Measurements from ENCODE around the gene ZFYVE28. TPM values are rescaled to one million over a fixed set of nuclear protein-coding genes. Genes with fewer than 3 reads are reported as not detected.

Gene ZFYVE28
- total RNA-seq, 1 experiment from 2014 or later: 0.82 TPM

DNA sequence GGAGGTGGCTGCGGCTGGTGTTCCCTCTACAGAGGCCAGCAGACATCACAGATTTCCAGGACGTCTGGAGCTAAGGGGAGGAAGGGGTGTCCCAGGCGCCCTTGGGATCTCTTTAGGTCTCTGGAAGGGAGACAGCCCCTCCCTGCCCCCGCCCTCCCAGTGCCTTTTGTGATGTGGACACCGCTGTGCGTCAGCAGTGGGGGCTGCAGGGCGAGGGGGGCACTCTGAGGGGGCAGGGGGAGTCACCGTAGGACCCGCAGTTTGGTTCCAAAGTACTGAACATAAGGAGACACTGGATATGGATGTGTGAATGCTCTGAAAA, 130.9 kb downstream of the ZFYVE28 start:
- Mint-ChIP-seq H3K36me3 (ENCODE audit: insufficient read depth, unreplicated experiment) (no peaks in the 10 kb centered on the region), H3K27ac (ENCODE audit: unreplicated experiment) (no peak overlapping the region), H3K4me1 (ENCODE audit: low read depth, unreplicated experiment) (no peaks in the 10 kb centered on the region), H3K4me3 (ENCODE audit: unreplicated experiment) (no peak overlapping the region), H3K27me3 (ENCODE audit: insufficient read depth, unreplicated experiment) (no peaks in the 10 kb centered on the region), H3K9me3 (ENCODE audit: unreplicated experiment) (no peaks in the 10 kb centered on the region)
- BruUV-seq (replicated peaks): no TSS peak
- H3K36me3 ChIP-seq (ENCODE audit: control insufficient read depth, insufficient read depth, low read length): no peaks in the 10 kb centered on the region
- H3K9me3 ChIP-seq: no peaks in the 10 kb centered on the region
- ChIA-PET POLR2A (no interaction called here), CTCF (no interaction called here)
- H3K4me1 ChIP-seq: no peaks in the 10 kb centered on the region
- TF ChIP-seq, protein P1, sequence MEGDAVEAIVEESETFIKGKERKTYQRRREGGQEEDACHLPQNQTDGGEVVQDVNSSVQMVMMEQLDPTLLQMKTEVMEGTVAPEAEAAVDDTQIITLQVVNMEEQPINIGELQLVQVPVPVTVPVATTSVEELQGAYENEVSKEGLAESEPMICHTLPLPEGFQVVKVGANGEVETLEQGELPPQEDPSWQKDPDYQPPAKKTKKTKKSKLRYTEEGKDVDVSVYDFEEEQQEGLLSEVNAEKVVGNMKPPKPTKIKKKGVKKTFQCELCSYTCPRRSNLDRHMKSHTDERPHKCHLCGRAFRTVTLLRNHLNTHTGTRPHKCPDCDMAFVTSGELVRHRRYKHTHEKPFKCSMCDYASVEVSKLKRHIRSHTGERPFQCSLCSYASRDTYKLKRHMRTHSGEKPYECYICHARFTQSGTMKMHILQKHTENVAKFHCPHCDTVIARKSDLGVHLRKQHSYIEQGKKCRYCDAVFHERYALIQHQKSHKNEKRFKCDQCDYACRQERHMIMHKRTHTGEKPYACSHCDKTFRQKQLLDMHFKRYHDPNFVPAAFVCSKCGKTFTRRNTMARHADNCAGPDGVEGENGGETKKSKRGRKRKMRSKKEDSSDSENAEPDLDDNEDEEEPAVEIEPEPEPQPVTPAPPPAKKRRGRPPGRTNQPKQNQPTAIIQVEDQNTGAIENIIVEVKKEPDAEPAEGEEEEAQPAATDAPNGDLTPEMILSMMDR (IDR thresholded peaks at IDR 0.05; ENCODE audit: insufficient read depth in 1 of 2, low read depth in 1 of 2, low read length in 1 of 2, severe bottlenecking in 1 of 2, unreplicated experiment in 1 of 2): no peak
- no peaks in the 10 kb centered on the region for H3K27me3 ChIP-seq (replicated peaks; ENCODE audit: control insufficient read depth, insufficient read depth, low read length)
- no peak overlapping the region for H3K4me3 ChIP-seq (ENCODE audit: low read depth, low read length)
- intact Hi-C loops (cut with micrococcal nuclease; ENCODE audit: unreplicated experiment): no loop called here
- no peak for DNase-seq

DNA sequence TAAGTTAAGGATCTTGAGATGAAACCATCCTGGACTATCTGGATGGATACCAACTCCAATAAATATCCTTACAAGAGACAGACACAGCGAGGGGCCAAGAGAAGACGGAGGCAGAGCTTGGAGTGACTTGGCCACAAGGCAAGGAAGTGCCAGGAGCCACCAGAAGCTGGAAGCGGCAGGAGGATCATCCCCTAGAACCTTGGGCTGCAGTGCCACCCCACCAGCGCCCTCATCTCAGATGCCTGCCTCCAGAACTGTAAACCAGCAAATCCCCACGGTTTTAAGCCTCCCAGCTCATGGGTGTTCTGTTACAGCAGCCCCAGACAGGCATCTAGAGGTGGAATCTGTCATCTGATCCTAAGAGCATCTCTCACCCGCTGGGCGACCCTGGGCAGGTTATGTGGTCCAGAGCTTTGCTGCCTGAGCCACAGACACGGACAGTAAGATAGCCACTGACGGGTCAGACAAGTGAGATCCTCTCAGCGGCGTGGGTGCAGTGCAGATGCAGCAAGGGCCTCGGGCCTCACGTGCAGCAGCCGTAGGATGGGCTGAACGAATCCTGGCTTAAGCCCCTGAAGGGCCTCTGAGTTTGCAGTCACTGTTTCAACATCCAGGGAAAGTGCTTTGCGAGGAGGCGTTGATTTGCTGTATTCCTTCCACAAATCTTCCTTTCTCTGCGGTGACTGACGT, 131.4 kb downstream of the ZFYVE28 start:
- Mint-ChIP-seq H3K27me3 (ENCODE audit: insufficient read depth, unreplicated experiment) (peaks cover 3% of the 10 kb centered on the region), H3K9me3 (ENCODE audit: unreplicated experiment) (no peaks in the 10 kb centered on the region), H3K36me3 (ENCODE audit: insufficient read depth, unreplicated experiment) (no peaks in the 10 kb centered on the region), H3K4me1 (ENCODE audit: low read depth, unreplicated experiment) (no peaks in the 10 kb centered on the region), H3K27ac (ENCODE audit: unreplicated experiment) (no peak overlapping the region), H3K4me3 (ENCODE audit: unreplicated experiment) (no peak overlapping the region)
- intact Hi-C loops (cut with micrococcal nuclease; ENCODE audit: unreplicated experiment): no loop called here
- Histone ChIP-seq H3K4me1 (no peaks in the 10 kb centered on the region), H3K9me3 (no peaks in the 10 kb centered on the region), H3K4me3 (ENCODE audit: low read depth, low read length) (no peak overlapping the region), H3K36me3 (ENCODE audit: control insufficient read depth, insufficient read depth, low read length) (no peaks in the 10 kb centered on the region), H3K27me3 (replicated peaks; ENCODE audit: control insufficient read depth, insufficient read depth, low read length) (no peaks in the 10 kb centered on the region)
- no TSS peak for BruUV-seq (replicated peaks)
- CTCF ChIA-PET: no interaction called here
- POLR2A ChIA-PET: no interaction called here
- DNase-seq: peak in 1 of 2 experiments; percentile 12
- TF ChIP-seq, protein P1 (IDR thresholded peaks at IDR 0.05; ENCODE audit: insufficient read depth in 1 of 2, low read depth in 1 of 2, low read length in 1 of 2, severe bottlenecking in 1 of 2, unreplicated experiment in 1 of 2): no peak

DNA sequence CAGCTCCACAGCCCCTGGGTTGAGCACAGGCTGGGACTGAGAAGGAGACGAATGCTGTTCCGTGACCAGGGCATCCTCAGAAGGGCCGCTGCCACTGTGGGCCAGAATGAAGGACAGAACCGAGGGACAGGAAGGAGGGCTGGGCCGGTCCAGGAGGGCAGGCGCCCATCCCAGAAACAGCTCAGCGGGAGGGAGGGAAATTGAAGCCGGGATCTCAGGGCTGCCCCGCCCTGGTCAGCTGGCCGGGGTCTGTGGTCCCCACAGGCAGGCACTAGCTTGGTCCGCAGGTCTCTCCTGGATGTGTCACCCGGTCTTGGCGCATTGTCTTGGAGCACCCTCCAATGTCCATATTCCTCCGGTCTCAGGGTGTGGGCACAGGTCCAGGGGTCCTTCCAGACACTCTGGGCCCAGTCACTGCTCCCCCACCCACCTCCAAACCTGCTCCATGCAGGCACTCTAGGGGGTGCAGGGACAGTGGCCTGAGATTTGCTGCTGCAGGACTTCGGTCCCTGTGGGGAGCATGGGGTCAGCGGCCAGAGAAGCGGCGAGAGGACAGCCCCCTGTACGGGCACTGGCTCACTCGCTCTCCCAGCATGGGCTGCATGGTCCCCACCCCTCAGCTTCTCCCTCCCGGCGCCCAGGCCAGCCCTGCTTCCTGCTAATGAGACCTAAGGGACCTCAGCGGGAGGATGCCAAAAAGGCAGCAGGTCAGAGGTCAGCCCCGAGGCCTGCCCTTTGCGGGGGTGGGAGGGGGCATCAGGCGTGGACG, 132.6 kb downstream of the ZFYVE28 start:
- ChIA-PET POLR2A (no interaction called here), CTCF (no interaction called here)
- no peak overlapping the region for H3K4me3 ChIP-seq (ENCODE audit: low read depth, low read length)
- H3K9me3 Mint-ChIP-seq (ENCODE audit: unreplicated experiment): no peaks in the 10 kb centered on the region
- no TSS peak for BruUV-seq (replicated peaks)
- no peaks in the 10 kb centered on the region for H3K4me1 Mint-ChIP-seq (ENCODE audit: low read depth, unreplicated experiment)
- no peak overlapping the region for H3K27ac Mint-ChIP-seq (ENCODE audit: unreplicated experiment)
- H3K36me3 ChIP-seq (ENCODE audit: control insufficient read depth, insufficient read depth, low read length): no peaks in the 10 kb centered on the region
- peaks cover 3% of the 10 kb centered on the region for H3K27me3 Mint-ChIP-seq (ENCODE audit: insufficient read depth, unreplicated experiment)
- peak in 1 of 2 experiments; percentile 23 for DNase-seq
- H3K4me1 ChIP-seq: no peaks in the 10 kb centered on the region
- H3K27me3 ChIP-seq (replicated peaks; ENCODE audit: control insufficient read depth, insufficient read depth, low read length): no peaks in the 10 kb centered on the region
- no peaks in the 10 kb centered on the region for H3K36me3 Mint-ChIP-seq (ENCODE audit: insufficient read depth, unreplicated experiment)
- TF ChIP-seq, protein P1 (IDR thresholded peaks at IDR 0.05; ENCODE audit: insufficient read depth in 1 of 2, low read depth in 1 of 2, low read length in 1 of 2, severe bottlenecking in 1 of 2, unreplicated experiment in 1 of 2): no peak
- no peak overlapping the region for H3K4me3 Mint-ChIP-seq (ENCODE audit: unreplicated experiment)
- intact Hi-C loops (cut with micrococcal nuclease; ENCODE audit: unreplicated experiment): no loop called here
- no peaks in the 10 kb centered on the region for H3K9me3 ChIP-seq

Measured in Caco-2 (cell line).